Upper lobe of left lung (tissue), 4 donors: ENCODE results near the gene KIAA1755.

Experiments
- CTCF ChIP-seq, 6 experiments: fragments of 450-650 bp in 4 of 6; fragments of 200-600 bp in 2 of 6; sonication (generic) in 2 of 6; IDR thresholded peaks; one replicate each; pipeline ENCODE4 v1.5.1; 2016 to 2019; ENCODE audit warnings: antibody characterized with exemption in 6 of 6
- EP300 ChIP-seq, 4 donors: sonication (generic); formaldehyde crosslinking; IDR thresholded peaks; one replicate each; pipeline ENCODE4 v1.5.1; 2017; ENCODE audit warnings: antibody characterized with exemption in 4 of 4, control low read depth in 2 of 4

- no peak for TF ChIP-seq CTCF (IDR thresholded peaks at IDR 0.05)
- TF ChIP-seq EP300 (IDR thresholded peaks at IDR 0.05) = no peak
Observed at GRCh38 chr20:38249536-38250310, 10.8 kb downstream of the KIAA1755 start.
